ENCODE results near the gene LAMB2. TPM values are rescaled to one million over a fixed set of nuclear protein-coding genes. Genes with fewer than 3 reads are reported as not detected.
A peak's percentile ranks its signal among the peaks of the same experiment; 100 is the strongest.

LAMB2 gene
- total RNA-seq, 3 donors from 2014 or later, result 52.1 to 354 (median 82.0) TPM

GRCh38 chr3:49108346-49108745, 24.5 kb downstream of the LAMB2 start:
- TF ChIP-seq, protein P1, sequence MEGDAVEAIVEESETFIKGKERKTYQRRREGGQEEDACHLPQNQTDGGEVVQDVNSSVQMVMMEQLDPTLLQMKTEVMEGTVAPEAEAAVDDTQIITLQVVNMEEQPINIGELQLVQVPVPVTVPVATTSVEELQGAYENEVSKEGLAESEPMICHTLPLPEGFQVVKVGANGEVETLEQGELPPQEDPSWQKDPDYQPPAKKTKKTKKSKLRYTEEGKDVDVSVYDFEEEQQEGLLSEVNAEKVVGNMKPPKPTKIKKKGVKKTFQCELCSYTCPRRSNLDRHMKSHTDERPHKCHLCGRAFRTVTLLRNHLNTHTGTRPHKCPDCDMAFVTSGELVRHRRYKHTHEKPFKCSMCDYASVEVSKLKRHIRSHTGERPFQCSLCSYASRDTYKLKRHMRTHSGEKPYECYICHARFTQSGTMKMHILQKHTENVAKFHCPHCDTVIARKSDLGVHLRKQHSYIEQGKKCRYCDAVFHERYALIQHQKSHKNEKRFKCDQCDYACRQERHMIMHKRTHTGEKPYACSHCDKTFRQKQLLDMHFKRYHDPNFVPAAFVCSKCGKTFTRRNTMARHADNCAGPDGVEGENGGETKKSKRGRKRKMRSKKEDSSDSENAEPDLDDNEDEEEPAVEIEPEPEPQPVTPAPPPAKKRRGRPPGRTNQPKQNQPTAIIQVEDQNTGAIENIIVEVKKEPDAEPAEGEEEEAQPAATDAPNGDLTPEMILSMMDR (IDR thresholded peaks at IDR 0.05), result no peak
- no peak for DNase-seq
- H3K9me3 ChIP-seq, result no peaks in the 10 kb centered on the region
- intact Hi-C loops (cut with DNase I, micrococcal nuclease), result no loop called here
- peaks cover 17% of the 10 kb centered on the region for H3K4me1 ChIP-seq (ENCODE audit: low read depth)
- no peak overlapping the region for H3K4me3 ChIP-seq
- ATAC-seq, result no peak
- peaks cover 14% of the 10 kb centered on the region for H3K36me3 ChIP-seq (ENCODE audit: low read depth)

GRCh38 chr3:49104427-49105291, 28.2 kb downstream of the LAMB2 start, which contains the start of gene QARS1:
QARS1 (minus strand) TSS chr3:49104757; CDS start chr3:49104733, 24 bp downstream.
- H3K36me3 ChIP-seq (ENCODE audit: low read depth), result peaks cover 13% of the 10 kb centered on the region
- peak; percentile 95 to 96 (median 95) for DNase-seq
- intact Hi-C loops (cut with DNase I, micrococcal nuclease), result no loop called here

DNA sequence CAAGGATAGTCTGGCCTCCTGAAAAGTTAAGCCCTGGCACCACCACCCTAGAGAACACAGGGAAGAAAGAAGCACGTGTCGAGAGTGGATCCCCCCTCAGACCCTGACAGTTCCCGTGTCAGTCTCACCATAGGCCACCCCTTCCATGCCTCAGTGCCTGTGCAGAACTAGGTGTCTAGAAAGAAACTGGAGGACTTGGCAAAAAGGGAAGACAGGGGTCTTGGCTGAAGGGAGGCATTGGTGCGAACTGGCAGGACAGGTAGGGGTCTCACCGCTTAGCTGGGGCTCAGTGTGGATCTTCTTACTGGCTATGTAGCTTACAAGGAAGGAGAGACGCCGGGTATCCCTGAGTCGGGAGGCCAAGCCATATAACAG, 28.8 kb downstream of the LAMB2 start:
- TF ChIP-seq, protein P1 (IDR thresholded peaks at IDR 0.05), result no peak
- ATAC-seq (peak; percentile 1), DNase-seq (peak in 1 of 3 donors; percentile 55)
- intact Hi-C loops (cut with DNase I, micrococcal nuclease), result no loop called here
- no peaks in the 10 kb centered on the region for H3K9me3 ChIP-seq
- peaks cover 13% of the 10 kb centered on the region for H3K36me3 ChIP-seq (ENCODE audit: low read depth)
- peak overlapping the region; percentile 84 for H3K4me3 ChIP-seq
- peaks cover 22% of the 10 kb centered on the region for H3K4me1 ChIP-seq (ENCODE audit: low read depth)

More at GRCh38 chr3:49104427-49105291, 28.2 kb downstream of the LAMB2 start, which contains the start of gene QARS1:
- peak; percentile 98 for ATAC-seq
- TF ChIP-seq, protein P1 (IDR thresholded peaks at IDR 0.05), result no peak
- Histone ChIP-seq H3K9me3 (no peaks in the 10 kb centered on the region), H3K4me1 (ENCODE audit: low read depth) (peaks cover 22% of the 10 kb centered on the region), H3K4me3 (peak within 1 kb of the TSS; percentile 84)

GRCh38 chr3:49100046-49100615, 32.7 kb downstream of the LAMB2 start:
- ATAC-seq (no peak), DNase-seq (peak in 1 of 3 donors; percentile 39)
- Histone ChIP-seq H3K36me3 (ENCODE audit: low read depth) (peaks cover 13% of the 10 kb centered on the region), H3K4me1 (ENCODE audit: low read depth) (peaks cover 19% of the 10 kb centered on the region), H3K9me3 (no peaks in the 10 kb centered on the region), H3K4me3 (no peak overlapping the region)
- TF ChIP-seq, protein P1 (IDR thresholded peaks at IDR 0.05), result no peak
- intact Hi-C loops (cut with DNase I, micrococcal nuclease), result no loop called here

DNA sequence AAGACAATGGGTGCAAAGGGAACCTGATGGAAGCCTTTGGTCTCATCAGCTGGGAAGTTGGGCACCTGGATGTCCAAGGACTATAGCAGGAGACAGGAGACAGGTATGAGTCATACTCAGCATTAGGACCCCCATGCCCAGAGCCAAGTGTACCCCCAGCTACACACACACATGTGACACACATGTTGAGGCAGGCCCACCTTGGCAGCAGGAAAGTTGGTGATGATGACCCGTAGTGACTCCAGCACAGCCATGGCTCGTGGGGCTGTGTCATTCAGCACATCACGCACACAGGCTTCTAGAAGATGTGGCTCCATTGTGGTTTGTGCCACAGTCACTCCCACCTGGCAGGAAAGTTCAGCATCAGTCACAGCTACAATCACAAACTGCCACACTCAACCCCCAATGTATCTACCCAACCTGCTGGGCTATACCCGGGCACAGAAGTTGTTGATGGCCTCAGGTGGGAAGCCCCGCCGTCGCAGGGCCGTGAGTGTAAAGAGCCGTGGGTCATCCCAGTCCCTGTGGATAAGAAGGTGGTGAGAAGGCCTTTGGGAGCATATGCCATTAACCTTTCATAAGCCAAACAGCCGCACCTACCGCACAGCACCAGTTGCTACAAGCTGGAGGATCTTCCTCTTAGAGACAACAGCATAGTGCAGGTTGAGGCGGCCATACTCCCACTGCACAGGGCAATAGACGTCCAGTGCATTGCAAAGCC, 33.8 kb downstream of the LAMB2 start:
- DNase-seq, result peak in 1 of 3 donors; percentile 29
- TF ChIP-seq, protein P1 (IDR thresholded peaks at IDR 0.05), result no peak
- Histone ChIP-seq H3K4me3 (no peak overlapping the region), H3K4me1 (ENCODE audit: low read depth) (peaks cover 22% of the 10 kb centered on the region), H3K9me3 (no peaks in the 10 kb centered on the region), H3K36me3 (ENCODE audit: low read depth) (peaks cover 13% of the 10 kb centered on the region)
- intact Hi-C loops (cut with DNase I, micrococcal nuclease), result no loop called here
- ATAC-seq, result no peak
